Body of pancreas (tissue), 4 donors: Measurements from ENCODE around the gene PDE4D. TPM values are rescaled to one million over a fixed set of nuclear protein-coding genes. Genes with fewer than 3 reads are reported as not detected.

Source experiments
- ATAC-seq: fragments of 150-250 bp; one replicate; pipeline ENCODE4 v1.9.1; 2016
- DNase-seq, 4 donors: peaks; one replicate each; pipeline ENCODE4 v3.0.0-alpha.2; 2019
- H3K27ac ChIP-seq, 4 donors: fragments of 200-600 bp; sonication (generic); 1 replicate in 3 of 4; 2 replicates in 1 of 4; pipeline versions ENCODE4 v1.5.1 to v1.6.1; 2016 to 2019; ENCODE audit warnings: mild to moderate bottlenecking in 1 of 4, mixed read lengths in 1 of 4, moderate library complexity in 1 of 4
- H3K27me3 ChIP-seq, 2 donors: fragments of 200-600 bp; sonication (generic); one replicate each; pipeline ENCODE4 v1.6.0; 2016; ENCODE audit warnings: mild to moderate bottlenecking in 1 of 2
- H3K36me3 ChIP-seq, 2 donors: fragments of 200-600 bp; sonication (generic); replicated peaks in 1 of 2; 2 replicates each; pipeline ENCODE4 v1.5.1; 2016; ENCODE audit warnings: low read depth in 2 of 2; ENCODE audit not compliant: insufficient read depth in 1 of 2
- H3K4me1 ChIP-seq: fragments of 200-600 bp; sonication (generic); one replicate; pipeline ENCODE4 v1.6.0; 2016
- H3K4me3 ChIP-seq, 2 donors: fragments of 200-600 bp; sonication (generic); 1 replicate in 1 of 2; 2 replicates in 1 of 2; pipeline ENCODE4 v1.5.1; 2016 to 2019
- H3K9me3 ChIP-seq, 3 donors: fragments of 200-600 bp; sonication (generic); 1 replicate in 2 of 3; 2 replicates in 1 of 3; pipeline ENCODE4 v1.5.1; 2016
- POLR2A ChIP-seq, 3 donors: fragments of 450-650 bp; IDR thresholded peaks; one replicate each; pipeline ENCODE4 v1.6.1; 2016; ENCODE audit warnings: antibody characterized with exemption in 3 of 3, mild to moderate bottlenecking in 2 of 3
- WGBS, 2 donors: methylation state at CpG; one replicate each; pipeline ENCODE4 v1.1.5; 2017; 5-methylcytosine and 5-hydroxymethylcytosine counted together
- intact Hi-C: fragments of 100-400 bp; cut with DNase I; formaldehyde crosslinking; loops from one replicate; pipeline ENCODE4 v1.15.1; 2023
- total RNA-seq, 2 donors: library from RNA; depleted of rRNA; stranded (reverse); fragments of >200 nt; gene quantifications; one replicate each; pipeline ENCODE4 v1.1.0, GENCODE V29; 2016
- TF ChIP-seq, protein P1 (sequence below), 7 experiments: fragments of 450-650 bp in 4 of 7; fragments of 200-600 bp in 3 of 7; sonication (generic) in 3 of 7; IDR thresholded peaks; one replicate each; pipeline ENCODE4 v1.5.1; 2016 to 2019; ENCODE audit warnings: antibody characterized with exemption in 7 of 7

The PDE4D gene
- total RNA-seq, 2 donors from 2014 or later = 8.6 to 9.2 TPM

DNA sequence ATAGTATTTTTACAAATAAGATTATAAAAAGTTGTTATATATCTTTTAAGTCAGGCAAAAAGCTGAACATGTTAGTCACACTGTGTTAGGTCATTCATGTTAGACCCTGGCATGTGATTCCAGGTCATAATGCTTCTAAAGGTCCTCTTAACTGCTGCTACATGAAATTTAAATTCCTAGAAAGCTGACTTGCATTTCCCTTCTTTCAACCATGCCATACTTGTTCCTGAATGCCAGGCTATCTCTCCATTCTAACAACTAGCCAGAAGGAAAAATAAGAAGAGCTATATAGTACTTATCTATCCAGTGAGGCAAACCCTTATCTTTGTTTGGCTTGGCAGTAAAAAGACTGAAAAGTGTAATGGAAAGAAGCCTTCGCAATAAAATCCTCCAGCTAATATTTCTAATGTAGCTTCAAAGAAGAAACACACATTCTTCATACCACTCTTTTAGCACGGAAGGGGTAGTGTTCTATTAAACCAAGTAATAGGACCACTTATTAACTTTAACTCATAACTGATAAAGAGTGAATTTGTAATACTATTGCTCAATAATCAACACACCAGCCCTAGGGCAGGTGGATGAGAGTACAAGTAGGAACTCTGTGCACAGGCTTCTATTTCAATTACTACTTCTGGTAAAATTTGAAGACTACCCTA, 310.2 kb downstream of the PDE4D start:
- intact Hi-C loops = no loop called here
- WGBS, 2 donors = 8 to 10% methylated on average over 2 of the region's 2 CpGs
- Histone ChIP-seq H3K27me3 (no peaks in the 10 kb centered on the region), H3K4me3 (no peak overlapping the region), H3K27ac (peak overlapping the region in 1 of 4 donors; percentile 32), H3K4me1 (peaks cover 22% of the 10 kb centered on the region), H3K36me3 (no peaks in the 10 kb centered on the region), H3K9me3 (no peaks in the 10 kb centered on the region)
- ATAC-seq (peak; percentile 73), DNase-seq (no peak)
- TF ChIP-seq POLR2A (IDR thresholded peaks at IDR 0.05) = no peak
- TF ChIP-seq, protein P1, sequence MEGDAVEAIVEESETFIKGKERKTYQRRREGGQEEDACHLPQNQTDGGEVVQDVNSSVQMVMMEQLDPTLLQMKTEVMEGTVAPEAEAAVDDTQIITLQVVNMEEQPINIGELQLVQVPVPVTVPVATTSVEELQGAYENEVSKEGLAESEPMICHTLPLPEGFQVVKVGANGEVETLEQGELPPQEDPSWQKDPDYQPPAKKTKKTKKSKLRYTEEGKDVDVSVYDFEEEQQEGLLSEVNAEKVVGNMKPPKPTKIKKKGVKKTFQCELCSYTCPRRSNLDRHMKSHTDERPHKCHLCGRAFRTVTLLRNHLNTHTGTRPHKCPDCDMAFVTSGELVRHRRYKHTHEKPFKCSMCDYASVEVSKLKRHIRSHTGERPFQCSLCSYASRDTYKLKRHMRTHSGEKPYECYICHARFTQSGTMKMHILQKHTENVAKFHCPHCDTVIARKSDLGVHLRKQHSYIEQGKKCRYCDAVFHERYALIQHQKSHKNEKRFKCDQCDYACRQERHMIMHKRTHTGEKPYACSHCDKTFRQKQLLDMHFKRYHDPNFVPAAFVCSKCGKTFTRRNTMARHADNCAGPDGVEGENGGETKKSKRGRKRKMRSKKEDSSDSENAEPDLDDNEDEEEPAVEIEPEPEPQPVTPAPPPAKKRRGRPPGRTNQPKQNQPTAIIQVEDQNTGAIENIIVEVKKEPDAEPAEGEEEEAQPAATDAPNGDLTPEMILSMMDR (IDR thresholded peaks at IDR 0.05) = no peak

DNA sequence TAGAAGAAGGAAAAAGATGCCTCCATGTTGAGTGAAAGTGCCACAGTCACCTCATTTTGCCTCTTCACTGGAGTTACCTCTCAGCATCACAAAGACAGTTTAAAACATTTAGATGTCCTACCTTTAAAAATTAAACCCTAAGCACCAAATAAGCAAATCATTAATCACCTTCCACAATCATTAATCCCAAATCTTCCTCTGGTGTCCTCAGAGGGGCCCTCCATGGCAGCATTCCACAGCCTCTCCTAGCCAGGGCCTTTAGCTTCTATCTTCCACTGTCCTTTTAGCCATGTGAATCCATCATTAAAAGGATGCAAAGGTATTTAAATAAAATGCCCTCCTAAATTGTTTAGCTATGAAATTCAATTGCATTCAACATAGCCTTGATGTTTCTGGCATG, 310.8 kb downstream of the PDE4D start:
- Histone ChIP-seq H3K9me3 (no peaks in the 10 kb centered on the region), H3K4me1 (peaks cover 22% of the 10 kb centered on the region), H3K27me3 (no peaks in the 10 kb centered on the region), H3K27ac (no peak overlapping the region), H3K4me3 (no peak overlapping the region), H3K36me3 (no peaks in the 10 kb centered on the region)
- ATAC-seq (no peak), DNase-seq (no peak)
- no peak for TF ChIP-seq POLR2A (IDR thresholded peaks at IDR 0.05)
- TF ChIP-seq, protein P1 (IDR thresholded peaks at IDR 0.05) = no peak
- intact Hi-C loops = no loop called here

DNA sequence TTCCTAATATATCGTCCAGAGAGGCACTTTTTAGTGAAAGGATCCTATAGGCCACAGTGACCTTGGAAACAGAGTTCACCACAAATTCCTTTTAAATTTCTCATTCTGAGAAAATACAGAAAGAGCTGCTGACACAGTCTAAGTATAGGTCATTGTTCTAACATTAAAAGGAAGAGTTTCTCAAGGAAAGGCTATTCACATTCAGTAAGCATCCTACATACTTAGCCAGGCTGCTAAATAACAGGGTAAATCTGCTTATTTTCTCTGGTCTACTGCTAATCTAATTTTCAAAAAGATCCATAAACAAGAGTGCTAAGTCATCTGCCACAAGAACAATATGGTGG, 313.7 kb downstream of the PDE4D start:
- no peaks in the 10 kb centered on the region for H3K9me3 ChIP-seq
- no peaks in the 10 kb centered on the region for H3K27me3 ChIP-seq
- intact Hi-C loops = no loop called here
- H3K4me3 ChIP-seq = no peak overlapping the region
- H3K27ac ChIP-seq = no peak overlapping the region
- no peaks in the 10 kb centered on the region for H3K36me3 ChIP-seq
- 87 to 96% methylated on average over 1 of the region's 1 CpG for WGBS, 2 donors
- ATAC-seq (no peak), DNase-seq (no peak)
- peaks cover 18% of the 10 kb centered on the region for H3K4me1 ChIP-seq
- TF ChIP-seq, protein P1 (IDR thresholded peaks at IDR 0.05) = no peak
- no peak for TF ChIP-seq POLR2A (IDR thresholded peaks at IDR 0.05)

DNA sequence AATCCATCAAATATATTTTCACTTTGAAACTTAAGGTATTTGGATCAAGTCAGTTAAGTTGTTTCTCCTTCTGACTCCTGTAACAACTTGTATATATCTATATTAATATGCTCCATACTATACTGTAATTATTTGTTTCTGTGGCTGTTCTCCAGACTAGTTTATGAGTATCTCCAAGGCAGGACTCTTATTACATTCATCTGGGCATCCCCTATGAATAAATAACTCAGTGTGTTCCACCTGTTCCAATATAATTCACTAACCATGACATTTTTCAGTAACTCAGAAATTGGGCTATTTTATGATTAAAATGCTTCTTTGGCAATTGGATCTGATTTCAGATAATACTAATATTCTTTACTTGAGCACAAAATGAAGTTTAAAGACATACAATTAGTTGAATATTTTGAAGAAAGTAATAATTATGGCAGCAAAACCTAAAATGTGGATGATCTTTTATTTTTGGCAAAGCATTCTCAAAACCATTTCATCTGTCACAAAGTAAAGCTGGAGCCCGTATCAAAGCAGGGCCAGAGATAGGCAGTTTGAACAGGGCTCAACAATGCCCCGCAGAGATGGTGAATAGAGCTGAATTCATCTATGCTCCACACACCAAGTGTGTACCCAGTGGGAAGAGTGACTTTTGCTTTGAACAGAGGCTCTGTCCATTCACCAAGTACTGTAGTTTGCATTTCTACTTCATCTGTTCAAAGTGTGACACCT, 314.3 kb downstream of the PDE4D start:
- Histone ChIP-seq H3K27ac (no peak overlapping the region), H3K9me3 (no peaks in the 10 kb centered on the region), H3K36me3 (no peaks in the 10 kb centered on the region), H3K4me3 (no peak overlapping the region), H3K4me1 (peaks cover 17% of the 10 kb centered on the region), H3K27me3 (no peaks in the 10 kb centered on the region)
- intact Hi-C loops = no loop called here
- DNase-seq = no peak
- 87 to 90% methylated on average over 2 of the region's 2 CpGs for WGBS, 2 donors
- no peak for ATAC-seq
- TF ChIP-seq POLR2A (IDR thresholded peaks at IDR 0.05) = no peak
- TF ChIP-seq, protein P1 (IDR thresholded peaks at IDR 0.05) = no peak

DNA sequence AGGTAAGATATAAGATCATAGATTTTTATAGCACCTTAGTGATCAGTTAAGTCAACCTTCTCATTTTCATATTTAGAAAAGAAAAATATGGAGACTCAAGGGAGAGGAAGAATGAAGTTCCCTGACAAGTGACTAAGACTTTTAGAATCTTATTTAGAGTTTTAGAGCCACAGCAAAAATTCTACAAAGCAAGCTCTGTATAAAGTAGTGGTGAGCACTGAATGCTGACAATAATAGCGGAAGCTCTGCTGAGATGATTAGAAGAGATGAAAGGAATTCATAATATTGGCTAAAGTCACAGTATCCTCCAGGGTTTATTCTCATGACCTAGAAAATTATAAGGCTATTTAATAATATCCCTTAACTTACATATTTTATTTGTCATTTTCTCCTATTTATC, 316.0 kb downstream of the PDE4D start:
- ATAC-seq (no peak), DNase-seq (no peak)
- H3K27me3 ChIP-seq = no peaks in the 10 kb centered on the region
- peaks cover under 1% of the 10 kb centered on the region for H3K4me1 ChIP-seq
- H3K9me3 ChIP-seq = no peaks in the 10 kb centered on the region
- H3K27ac ChIP-seq = no peak overlapping the region
- TF ChIP-seq POLR2A (IDR thresholded peaks at IDR 0.05) = no peak
- TF ChIP-seq, protein P1 (IDR thresholded peaks at IDR 0.05) = no peak
- WGBS, 2 donors = 92 to 93% methylated on average over 1 of the region's 1 CpG
- no peak overlapping the region for H3K4me3 ChIP-seq
- H3K36me3 ChIP-seq = no peaks in the 10 kb centered on the region
- intact Hi-C loops = no loop called here
